ENCODE measurements around the gene ZNF416.
A peak's percentile ranks its signal among the peaks of the same experiment; 100 is the strongest.

ZNF416 gene

DNA sequence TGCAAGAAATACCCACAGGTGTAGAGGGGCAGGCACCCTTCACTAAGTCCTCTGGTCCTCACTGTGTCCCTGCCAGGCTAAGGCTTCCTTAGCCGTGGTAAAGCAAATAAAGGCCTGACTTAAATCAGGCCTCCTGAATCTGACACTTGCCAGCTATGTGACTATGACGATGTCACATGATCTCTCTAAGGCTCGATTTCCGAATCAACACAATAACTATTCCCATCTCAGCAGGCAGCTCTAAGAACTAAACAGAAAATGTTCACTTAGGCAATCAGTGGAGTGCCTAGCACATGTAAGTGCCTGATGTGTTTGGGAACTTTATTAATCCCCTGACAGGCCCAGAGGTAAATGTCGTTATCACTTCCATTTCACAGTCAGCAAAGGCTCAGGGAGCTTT lies 21.1 kb downstream of the ZNF416 start:
- peak overlapping the region; percentile 95 for H3K27ac ChIP-seq
- TF ChIP-seq, protein P1, sequence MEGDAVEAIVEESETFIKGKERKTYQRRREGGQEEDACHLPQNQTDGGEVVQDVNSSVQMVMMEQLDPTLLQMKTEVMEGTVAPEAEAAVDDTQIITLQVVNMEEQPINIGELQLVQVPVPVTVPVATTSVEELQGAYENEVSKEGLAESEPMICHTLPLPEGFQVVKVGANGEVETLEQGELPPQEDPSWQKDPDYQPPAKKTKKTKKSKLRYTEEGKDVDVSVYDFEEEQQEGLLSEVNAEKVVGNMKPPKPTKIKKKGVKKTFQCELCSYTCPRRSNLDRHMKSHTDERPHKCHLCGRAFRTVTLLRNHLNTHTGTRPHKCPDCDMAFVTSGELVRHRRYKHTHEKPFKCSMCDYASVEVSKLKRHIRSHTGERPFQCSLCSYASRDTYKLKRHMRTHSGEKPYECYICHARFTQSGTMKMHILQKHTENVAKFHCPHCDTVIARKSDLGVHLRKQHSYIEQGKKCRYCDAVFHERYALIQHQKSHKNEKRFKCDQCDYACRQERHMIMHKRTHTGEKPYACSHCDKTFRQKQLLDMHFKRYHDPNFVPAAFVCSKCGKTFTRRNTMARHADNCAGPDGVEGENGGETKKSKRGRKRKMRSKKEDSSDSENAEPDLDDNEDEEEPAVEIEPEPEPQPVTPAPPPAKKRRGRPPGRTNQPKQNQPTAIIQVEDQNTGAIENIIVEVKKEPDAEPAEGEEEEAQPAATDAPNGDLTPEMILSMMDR (conservative IDR thresholded peaks at IDR 0.05) = no peak

GRCh38 chr19:57552432-57552831 lies 26.3 kb downstream of the ZNF416 start:
- TF ChIP-seq, protein P1 (conservative IDR thresholded peaks at IDR 0.05) = no peak; the same call in 1 of the 2 replicates
- no peak overlapping the region for H3K27ac ChIP-seq

- no peak overlapping the region for H3K27ac ChIP-seq
- TF ChIP-seq, protein P1 (conservative IDR thresholded peaks at IDR 0.05) = no peak
These were observed 32.2 kb downstream of the ZNF416 start for GRCh38 chr19:57546513-57546912.

DNA sequence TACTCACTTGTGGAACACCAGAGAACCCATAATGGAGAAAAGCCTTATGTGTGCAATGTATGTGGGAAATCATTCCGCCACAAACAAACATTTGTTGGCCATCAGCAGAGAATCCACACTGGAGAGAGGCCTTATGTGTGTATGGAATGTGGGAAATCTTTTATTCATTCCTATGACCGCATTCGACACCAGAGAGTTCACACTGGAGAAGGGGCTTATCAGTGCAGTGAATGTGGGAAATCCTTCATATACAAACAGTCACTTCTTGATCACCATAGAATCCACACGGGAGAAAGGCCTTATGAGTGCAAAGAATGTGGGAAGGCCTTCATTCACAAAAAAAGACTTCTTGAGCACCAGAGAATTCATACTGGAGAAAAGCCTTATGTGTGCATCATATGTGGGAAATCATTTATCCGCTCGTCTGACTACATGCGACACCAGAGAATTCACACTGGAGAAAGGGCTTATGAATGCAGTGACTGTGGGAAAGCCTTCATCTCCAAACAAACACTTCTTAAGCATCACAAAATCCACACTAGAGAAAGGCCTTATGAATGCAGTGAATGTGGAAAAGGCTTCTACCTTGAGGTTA lies 40.7 kb downstream of the ZNF416 start:
- TF ChIP-seq, protein P1 (conservative IDR thresholded peaks at IDR 0.05) = no peak

GRCh38 chr19:57527136-57527881 lies 51.4 kb downstream of the ZNF416 start, which contains the start of gene ZNF549:
TSS of gene ZNF549 (plus strand) at chr19:57527356. CDS start at chr19:57527574, 218 bp downstream.
- TF ChIP-seq, protein P1 (conservative IDR thresholded peaks at IDR 0.05) = no peak
- peak within 1 kb of the TSS; percentile 91 for H3K27ac ChIP-seq

More for the DNA sequence above, 40.7 kb downstream of the ZNF416 start:
- no peak overlapping the region for H3K27ac ChIP-seq
